Gastrocnemius medialis (tissue), 4 donors: Measurements from ENCODE around the gene ING2. TPM values are rescaled to one million over a fixed set of nuclear protein-coding genes. Genes with fewer than 3 reads are reported as not detected.
"Not testable (repeated sequence)": the region's sequence is repeated elsewhere in the genome, so short reads cannot be mapped to it uniquely, and the experiment has no call there.

Experiments
- ATAC-seq, 2 donors: fragments of 150-250 bp; one replicate each; pipeline ENCODE4 v1.9.1; 2016
- DNase-seq, 2 donors: peaks; one replicate each; pipeline ENCODE4 v3.0.0-alpha.2; 2019
- H3K27ac ChIP-seq, 4 donors: fragments of 200-600 bp; sonication (generic); 1 replicate in 1 of 4; 2 replicates in 3 of 4; pipeline ENCODE4 v1.5.1; 2016 to 2018; ENCODE audit warnings: mild to moderate bottlenecking in 2 of 4, moderate library complexity in 1 of 4
- H3K27me3 ChIP-seq, 3 donors: fragments of 200-600 bp; sonication (generic) in 2 of 3; 1 replicate in 1 of 3; 2 replicates in 2 of 3; pipeline versions ENCODE4 v1.5.1 to v1.6.0; 2016 to 2019; ENCODE audit warnings: mild to moderate bottlenecking in 1 of 3, moderate library complexity in 1 of 3
- H3K36me3 ChIP-seq, 2 donors: fragments of 200-600 bp; sonication (generic) in 1 of 2; one replicate each; pipeline ENCODE4 v1.5.1; 2017 to 2018
- H3K4me1 ChIP-seq, 2 donors: fragments of 200-600 bp; sonication (generic) in 1 of 2; one replicate each; pipeline ENCODE4 v1.5.1; 2016 to 2017; ENCODE audit warnings: mild to moderate bottlenecking in 2 of 2
- H3K4me3 ChIP-seq, 4 donors: fragments of 200-600 bp; sonication (generic) in 3 of 4; 1 replicate in 1 of 4; 2 replicates in 3 of 4; pipeline ENCODE4 v1.5.1; 2016 to 2019; ENCODE audit warnings: mild to moderate bottlenecking in 2 of 4
- H3K9me3 ChIP-seq, 3 donors: fragments of 200-600 bp; sonication (generic) in 2 of 3; 1 replicate in 1 of 3; 2 replicates in 2 of 3; pipeline ENCODE4 v1.5.1; 2016 to 2019
- CTCF ChIP-seq, 5 experiments: fragments of 450-650 bp in 3 of 5; fragments of 200-600 bp in 2 of 5; sonication (generic) in 2 of 5; IDR thresholded peaks in 4 of 5; conservative IDR thresholded peaks in 1 of 5; 1 replicate in 4 of 5; 2 replicates in 1 of 5; pipeline ENCODE4 v1.5.1; 2016 to 2019; ENCODE audit warnings: antibody characterized with exemption in 5 of 5, mild to moderate bottlenecking in 3 of 5, moderate library complexity in 3 of 5
- POLR2A ChIP-seq, 2 donors: fragments of 450-650 bp; IDR thresholded peaks; one replicate each; pipeline ENCODE4 v1.6.1; 2017; ENCODE audit warnings: antibody characterized with exemption in 2 of 2, mild to moderate bottlenecking in 2 of 2, moderate library complexity in 2 of 2
- in situ Hi-C, 4 donors: fragments of 200-750 bp; cut with MboI; loops; one replicate each; pipeline versions ENCODE4 v1.15.0 to v1.8.0; 2017; ENCODE audit warnings: low sequenced_read_pairs in 4 of 4
- intact Hi-C: fragments of 100-400 bp; cut with DNase I; formaldehyde crosslinking; loops from one replicate; pipeline ENCODE4 v1.15.1; 2023; ENCODE audit warnings: low total_unique reads
- total RNA-seq, 4 donors: library from RNA; depleted of rRNA; stranded (reverse); fragments of >200 nt; gene quantifications; one replicate each; pipeline versions ENCODE4 v1.1.0 to v1.2.3, GENCODE V29; 2016

ING2 gene, protein sequence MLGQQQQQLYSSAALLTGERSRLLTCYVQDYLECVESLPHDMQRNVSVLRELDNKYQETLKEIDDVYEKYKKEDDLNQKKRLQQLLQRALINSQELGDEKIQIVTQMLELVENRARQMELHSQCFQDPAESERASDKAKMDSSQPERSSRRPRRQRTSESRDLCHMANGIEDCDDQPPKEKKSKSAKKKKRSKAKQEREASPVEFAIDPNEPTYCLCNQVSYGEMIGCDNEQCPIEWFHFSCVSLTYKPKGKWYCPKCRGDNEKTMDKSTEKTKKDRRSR
- total RNA-seq = 10 to 100 TPM; 18.9 to 46.2 (median 24.0) TPM

GRCh38 chr4:183504930-183505610 is at the start of gene ING2:
ING2 (plus strand) TSS chr4:183505058; CDS start chr4:183505196, 138 bp downstream.
- H3K27ac ChIP-seq = peak within 1 kb of the TSS; percentile 90 to 97 (median 96)
- H3K9me3 ChIP-seq = no peaks in the 10 kb centered on the region
- H3K36me3 ChIP-seq = no peaks in the 10 kb centered on the region
- in situ Hi-C loops (loop anchor here in 2 of 4 donors (10.0 kb wide), 2 partner anchors 150 to 160 kb away; partner anchors contain the start of genes RWDD4 (in 1 of the 2) and TRAPPC11 (in 1 of the 2)), intact Hi-C loops (loop anchor here (1.0 to 10.0 kb wide), 9 partner anchors 34 to 1890 kb away; partner anchors contain the start of genes ANKRD37, CDKN2AIP, LRP2BP and RWDD4)
- ATAC-seq (peak; percentile 60 to 65), DNase-seq (peak in 1 of 2 donors; percentile 24)
- peaks cover 18 to 19% of the 10 kb centered on the region in 2 donors for H3K4me1 ChIP-seq
- no peaks in the 10 kb centered on the region for H3K27me3 ChIP-seq
- peak within 1 kb of the TSS; percentile 89 to 96 (median 92) for H3K4me3 ChIP-seq
- TF ChIP-seq POLR2A (IDR thresholded peaks at IDR 0.05) = no peak
- no peak for TF ChIP-seq CTCF (IDR thresholded peaks at IDR 0.05 in 4 of 5, conservative IDR thresholded peaks at IDR 0.05 in 1 of 5)

DNA sequence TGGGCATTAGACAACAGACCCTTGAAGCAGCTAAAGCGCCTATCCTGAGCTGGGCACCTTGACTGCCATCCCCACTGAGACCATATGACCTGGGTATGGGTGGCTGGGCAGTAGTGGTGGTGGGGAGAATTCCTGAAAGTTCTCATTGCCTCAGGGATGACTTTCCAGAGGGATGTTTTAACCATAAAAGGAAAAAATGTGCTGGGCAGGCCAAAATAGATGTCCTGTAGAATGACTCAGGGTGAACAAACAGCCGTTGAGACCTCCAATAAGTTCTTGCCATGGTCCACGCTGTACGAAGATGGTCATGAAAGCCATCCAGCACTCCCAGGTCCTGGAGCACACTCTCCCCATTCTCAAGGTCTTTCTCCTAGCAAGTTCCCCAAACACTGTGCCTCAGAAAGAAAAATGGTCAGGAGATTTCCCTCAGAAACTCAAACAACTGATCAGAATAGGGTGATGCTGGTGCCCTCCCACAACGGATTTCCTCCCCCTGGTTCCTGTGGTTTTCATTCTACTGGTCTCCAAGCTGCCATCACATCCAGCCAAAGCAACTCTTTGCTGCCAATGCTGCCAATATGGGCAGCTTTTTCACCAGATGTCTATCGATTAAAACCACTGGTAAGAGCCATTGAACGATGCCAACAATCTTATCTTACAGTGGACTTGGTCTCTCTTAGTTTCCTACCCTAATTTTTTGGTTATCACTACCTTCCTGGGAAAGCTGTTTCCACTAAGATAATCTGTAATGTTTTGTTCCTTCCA is 49.2 kb upstream of the ING2 start:
- H3K36me3 ChIP-seq = peaks cover 0 to 32% of the 10 kb centered on the region in 2 donors
- H3K9me3 ChIP-seq = no peaks in the 10 kb centered on the region
- H3K4me3 ChIP-seq = no peak overlapping the region
- no peaks in the 10 kb centered on the region for H3K4me1 ChIP-seq
- in situ Hi-C loops (no loop called here), intact Hi-C loops (no loop called here)
- no peaks in the 10 kb centered on the region for H3K27me3 ChIP-seq
- TF ChIP-seq POLR2A (IDR thresholded peaks at IDR 0.05) = no peak
- TF ChIP-seq CTCF (IDR thresholded peaks at IDR 0.05 in 4 of 5, conservative IDR thresholded peaks at IDR 0.05 in 1 of 5) = no peak
- ATAC-seq (no peak), DNase-seq (no peak)
- H3K27ac ChIP-seq = no peak overlapping the region

DNA sequence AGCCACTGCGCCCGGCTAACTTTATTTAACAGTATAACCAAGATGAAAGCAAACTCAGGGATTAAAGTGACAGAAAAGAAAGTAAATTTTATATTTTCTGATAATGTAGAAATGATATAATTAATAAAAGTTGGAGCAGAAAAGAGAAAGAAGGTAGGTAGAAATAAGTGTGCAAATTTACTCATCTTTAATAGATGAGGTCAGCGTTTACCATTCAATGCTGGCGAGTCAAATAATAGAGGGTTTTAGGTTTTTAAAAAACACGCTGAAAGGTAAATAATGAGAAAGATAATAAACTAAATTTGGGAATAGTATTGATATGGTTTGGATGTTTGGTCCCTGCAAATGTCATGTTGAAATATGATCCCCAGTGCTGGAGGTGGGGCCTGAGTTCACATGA is 46.9 kb upstream of the ING2 start:
- peaks cover 0 to 15% of the 10 kb centered on the region in 2 donors for H3K36me3 ChIP-seq
- no peak overlapping the region for H3K27ac ChIP-seq
- no peaks in the 10 kb centered on the region for H3K9me3 ChIP-seq
- no peaks in the 10 kb centered on the region for H3K4me1 ChIP-seq
- TF ChIP-seq POLR2A (IDR thresholded peaks at IDR 0.05) (no peak), CTCF (IDR thresholded peaks at IDR 0.05 in 4 of 5, conservative IDR thresholded peaks at IDR 0.05 in 1 of 5) (no peak)
- no peak overlapping the region for H3K4me3 ChIP-seq
- intact Hi-C loops = no loop called here
- no peaks in the 10 kb centered on the region for H3K27me3 ChIP-seq
- DNase-seq (no peak), ATAC-seq (no peak)
- in situ Hi-C loops = no loop called here

DNA sequence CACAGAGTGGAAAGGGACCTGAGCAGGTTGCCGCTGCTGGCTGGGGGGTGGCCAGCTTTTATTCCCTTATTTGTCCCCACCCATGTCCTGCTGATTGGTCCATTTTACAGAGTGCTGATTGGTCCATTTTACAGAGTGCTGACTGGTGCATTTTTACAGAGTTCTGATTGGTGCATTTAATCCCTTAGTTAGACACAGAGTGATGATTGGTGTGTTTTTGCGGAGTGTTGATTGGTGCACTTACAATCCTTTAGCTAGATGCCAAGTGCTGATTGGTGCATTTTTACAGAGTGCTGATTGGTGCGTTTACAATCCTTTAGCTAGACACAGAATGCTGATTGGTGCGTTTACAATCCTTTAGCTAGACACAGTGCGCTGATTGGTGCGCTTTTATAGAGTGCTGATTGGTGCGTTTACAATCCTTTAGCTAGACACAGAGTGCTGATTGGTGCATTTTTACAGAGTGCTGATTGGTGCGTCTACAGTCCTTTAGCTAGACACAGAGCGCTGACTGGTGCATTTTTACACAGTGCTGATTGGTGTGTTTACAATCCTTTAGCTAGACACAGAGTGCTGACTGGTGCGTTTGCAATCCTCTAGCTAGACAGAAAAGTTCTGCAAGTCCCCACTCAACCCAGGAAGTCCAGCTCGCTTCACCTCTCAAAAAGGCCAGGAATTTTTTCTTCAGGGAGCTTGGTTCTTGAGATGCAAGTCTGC is 40.8 kb upstream of the ING2 start:
- H3K27me3 ChIP-seq, intact Hi-C loops, ATAC-seq, in situ Hi-C loops, DNase-seq, H3K4me3 ChIP-seq, H3K4me1 ChIP-seq, H3K9me3 ChIP-seq, H3K27ac ChIP-seq, H3K36me3 ChIP-seq: not testable (repeated sequence)

- H3K4me1 ChIP-seq, ATAC-seq, H3K27me3 ChIP-seq, intact Hi-C loops, H3K4me3 ChIP-seq, H3K9me3 ChIP-seq, H3K36me3 ChIP-seq, in situ Hi-C loops, H3K27ac ChIP-seq, DNase-seq: not testable (repeated sequence)
Measured at GRCh38 chr4:183465879-183466278, 39.0 kb upstream of the ING2 start.
